Activated effector memory CD4-positive, alpha-beta T cell treated with Interleukin-2 at 50 U/mL for 16 hours (primary cell): ENCODE data around the gene PHF14.

Source experiments
- DNase-seq: peaks from one replicate; pipeline ENCODE4 v3.0.0-alpha.2; 2020

The PHF14 gene

GRCh38 chr7:11216276-11216675, 242.6 kb downstream of the PHF14 start:
- no peak for DNase-seq

DNA sequence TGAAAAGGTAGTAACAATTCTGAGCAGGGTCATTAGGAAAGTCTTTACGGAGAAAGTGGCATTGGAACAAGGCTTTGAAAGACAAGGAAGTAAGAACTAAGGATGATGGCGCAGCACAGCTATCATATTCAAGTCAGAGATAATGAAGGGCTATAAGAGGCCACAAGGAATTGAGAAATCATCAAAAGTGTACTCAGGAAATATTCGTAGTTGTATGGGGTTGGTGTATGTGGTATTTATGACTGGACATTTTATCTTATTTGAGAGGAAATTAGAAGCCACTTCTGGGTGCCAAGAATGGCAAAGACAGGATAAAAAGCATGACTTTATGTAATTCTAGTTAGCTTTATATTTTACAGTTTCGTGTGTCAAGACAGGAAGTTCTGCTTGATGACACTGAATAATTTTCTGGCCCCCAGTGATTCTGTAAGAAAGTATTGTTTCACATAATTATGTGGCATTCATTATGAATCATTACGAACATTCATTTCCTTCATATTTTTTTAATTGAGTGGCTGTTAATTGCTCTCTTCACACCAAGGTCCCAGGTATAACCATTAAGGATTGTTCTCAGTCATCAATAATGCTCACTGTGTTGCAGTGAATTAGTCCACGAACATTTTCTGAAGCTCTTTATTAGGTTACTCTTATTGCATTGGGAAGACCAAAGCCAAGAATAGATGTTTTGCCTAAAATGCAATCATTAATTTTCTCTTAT, 244.3 kb downstream of the PHF14 start:
- no peak for DNase-seq
